B cell (primary cell): ENCODE data around the gene MAP1B. TPM values are rescaled to one million over a fixed set of nuclear protein-coding genes. Genes with fewer than 3 reads are reported as not detected.
"Not testable (repeated sequence)": the region's sequence is repeated elsewhere in the genome, so short reads cannot be mapped to it uniquely, and the experiment has no call there.

ENCODE experiments used
- ATAC-seq: fragments of 200-7000 bp; cut with Tn5 transposase; one replicate; pipeline ENCODE4 v1.10.0; 2021; ENCODE audit warnings: low read depth, mild to moderate bottlenecking, moderate number of reproducible peaks, moderate library complexity
- CTCF ChIA-PET: fragments of 350-600 bp; sonication (Branson Sonifier 250); formaldehyde crosslinking; loops from one replicate; lab custom pipeline; 2021; ENCODE audit warnings: antibody characterized with exemption, inconsistent platforms; lab: Charles Lee
- POLR2A ChIA-PET: fragments of 350-600 bp; sonication (Branson Sonifier 250); formaldehyde crosslinking; loops from one replicate; lab custom pipeline; 2021; ENCODE audit warnings: antibody characterized with exemption; lab: Charles Lee
- DNase-seq: peaks from one replicate; pipeline ENCODE4 v3.0.0; 2013
- H2AFZ ChIP-seq: 2 replicates; pipeline ENCODE4 v1.6.1; 2012; ENCODE audit warnings: mild to moderate bottlenecking, low read depth, low read length; ENCODE audit not compliant: insufficient read depth, poor library complexity, severe bottlenecking
- H3K27ac ChIP-seq, 2 donors: 1 replicate in 1 of 2; 2 replicates in 1 of 2; pipeline ENCODE4 v1.5.1; 2012 to 2013; ENCODE audit warnings: low read length in 2 of 2, mild to moderate bottlenecking in 2 of 2, moderate library complexity in 1 of 2
- H3K27me3 ChIP-seq, 4 experiments: fragments of 200-600 bp in 1 of 4; sonication (generic) in 1 of 4; replicated peaks in 1 of 4; 1 replicate in 2 of 4; 2 replicates in 2 of 4; pipeline versions ENCODE4 v1.6.1 to v1.7.0; 2013 to 2016; ENCODE audit warnings: low read length in 3 of 4, mild to moderate bottlenecking in 2 of 4, mixed read lengths in 1 of 4, moderate library complexity in 1 of 4; ENCODE audit not compliant: insufficient read depth in 4 of 4, control insufficient read depth in 3 of 4; ENCODE audit errors: control extremely low read depth in 1 of 4
- H3K36me3 ChIP-seq, 2 experiments: replicated peaks in 1 of 2; 1 replicate in 1 of 2; 2 replicates in 1 of 2; pipeline versions ENCODE4 v1.6.1 to v1.7.1; 2013; ENCODE audit warnings: low read length in 1 of 2; ENCODE audit not compliant: insufficient read depth in 2 of 2, control insufficient read depth in 1 of 2; ENCODE audit errors: control extremely low read depth in 1 of 2, extremely low read depth in 1 of 2
- H3K4me1 ChIP-seq, 2 donors: fragments of 200-600 bp in 1 of 2; sonication (generic) in 1 of 2; 1 replicate in 1 of 2; 2 replicates in 1 of 2; pipeline versions ENCODE4 v1.5.1 to v1.6.1; 2013 to 2017; ENCODE audit warnings: low read length in 2 of 2; ENCODE audit not compliant: control insufficient read depth in 2 of 2, insufficient read depth in 2 of 2
- H3K4me2 ChIP-seq: replicated peaks from 2 replicates; pipeline ENCODE3; 2012; ENCODE audit warnings: mild to moderate bottlenecking, low read depth, low read length; ENCODE audit not compliant: poor library complexity, severe bottlenecking
- H3K4me3 ChIP-seq, 5 experiments: fragments of 200-600 bp in 1 of 5; sonication (generic) in 1 of 5; 1 replicate in 3 of 5; 2 replicates in 2 of 5; pipeline versions ENCODE4 v1.5.1 to v1.7.0; 2011 to 2016; ENCODE audit warnings: low read length in 4 of 5, mild to moderate bottlenecking in 4 of 5, low read depth in 2 of 5, control low read depth in 1 of 5, moderate library complexity in 1 of 5; ENCODE audit not compliant: insufficient read depth in 1 of 5; ENCODE audit errors: control extremely low read depth in 1 of 5, extremely low read depth in 1 of 5
- H3K79me2 ChIP-seq: fragments of 200-600 bp; sonication (generic); one replicate; pipeline ENCODE4 v1.6.0; 2016; ENCODE audit warnings: low read length; ENCODE audit not compliant: control insufficient read depth, insufficient read depth
- H3K9ac ChIP-seq: fragments of 200-600 bp; sonication (generic); 2 replicates; pipeline ENCODE4 v1.6.1; 2017; ENCODE audit warnings: mild to moderate bottlenecking, low read length, moderate library complexity
- H3K9me3 ChIP-seq, 3 donors: one replicate each; pipeline versions ENCODE4 v1.6.1 to v1.7.1; 2013; ENCODE audit warnings: low read length in 2 of 3; ENCODE audit not compliant: control insufficient read depth in 2 of 3, insufficient read depth in 1 of 3; ENCODE audit errors: control extremely low read depth in 1 of 3
- H4K20me1 ChIP-seq: 2 replicates; pipeline ENCODE4 v1.6.0; 2012; ENCODE audit warnings: mild to moderate bottlenecking, low read length; ENCODE audit not compliant: insufficient read depth, control insufficient read depth, poor library complexity, severe bottlenecking
- H3K27ac Mint-ChIP-seq: one replicate; pipeline ENCODE4 v1.8.0; 2021; ENCODE audit warnings: mixed read lengths
- H3K27me3 Mint-ChIP-seq: one replicate; pipeline ENCODE4 v1.8.0; 2021; ENCODE audit warnings: mixed read lengths
- H3K4me1 Mint-ChIP-seq: one replicate; pipeline ENCODE4 v1.8.0; 2021; ENCODE audit warnings: mixed read lengths
- H3K4me3 Mint-ChIP-seq: one replicate; pipeline ENCODE4 v1.8.0; 2021; ENCODE audit warnings: mixed read lengths
- H3K9me3 Mint-ChIP-seq: one replicate; pipeline ENCODE4 v1.8.0; 2022; ENCODE audit warnings: mixed read lengths; ENCODE audit not compliant: insufficient read depth
- EZH2 ChIP-seq: IDR thresholded peaks from 2 replicates; pipeline ENCODE4 v1.6.1; 2012; ENCODE audit warnings: borderline replicate concordance, low read depth, mild to moderate bottlenecking, moderate library complexity, low read length; ENCODE audit not compliant: insufficient read depth, poor library complexity, severe bottlenecking
- WGBS: methylation state at CpG from one replicate; pipeline ENCODE4 v1.1.5; 2013; ENCODE audit warnings: missing lambda C conversion rate; ENCODE audit not compliant: insufficient coverage; 5-methylcytosine and 5-hydroxymethylcytosine counted together
- intact Hi-C: fragments of 100-400 bp; cut with micrococcal nuclease; formaldehyde crosslinking; loops from one replicate; pipeline ENCODE4 v1.10.0; 2022
- polyA plus RNA-seq: library from polyadenylated mRNA; depleted of rRNA; stranded (reverse); fragments of >200 nt; gene quantifications from 2 replicates; pipeline ENCODE4 v1.2.3, GENCODE V29; 2012
- total RNA-seq, 2 donors: library from RNA; stranded (reverse); fragments of 120-200 nt in 1 of 2; gene quantifications; 1 replicate in 1 of 2; 2 replicates in 1 of 2; pipeline versions ENCODE4 v1.2.3 to v1.2.4, GENCODE V29; 2013 to 2022
- TF ChIP-seq, protein P1 (sequence below): fragments of 200-600 bp; IDR thresholded peaks from one replicate; pipeline ENCODE4 v1.8.0; 2022; ENCODE audit warnings: antibody characterized with exemption, mild to moderate bottlenecking

MAP1B gene
- total and polyA plus RNA-seq, 2 donors (not counting 1 experiment from before 2014, with no cell fraction given): 0.15 TPM; not detected in 1

DNA sequence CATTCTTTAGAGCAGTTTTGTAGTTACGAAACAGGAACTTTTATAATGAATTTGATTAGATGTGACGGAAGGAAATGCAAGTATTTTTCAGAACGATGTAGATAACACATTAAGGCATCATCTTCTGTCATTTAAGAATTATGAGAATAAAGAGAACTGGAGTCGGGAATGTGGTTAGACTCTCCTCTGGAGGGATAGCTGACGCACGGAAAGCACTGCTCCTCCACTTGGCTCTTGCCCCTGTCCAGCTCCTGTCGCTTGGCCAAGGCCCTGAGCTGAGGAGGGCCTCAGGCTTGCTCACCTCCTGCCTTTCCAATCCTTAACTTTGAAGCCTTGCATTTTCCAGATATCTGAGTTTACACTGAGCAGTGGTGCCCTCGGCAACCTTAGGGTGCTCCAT, 60.5 kb downstream of the MAP1B start:
- TF ChIP-seq, protein P1, sequence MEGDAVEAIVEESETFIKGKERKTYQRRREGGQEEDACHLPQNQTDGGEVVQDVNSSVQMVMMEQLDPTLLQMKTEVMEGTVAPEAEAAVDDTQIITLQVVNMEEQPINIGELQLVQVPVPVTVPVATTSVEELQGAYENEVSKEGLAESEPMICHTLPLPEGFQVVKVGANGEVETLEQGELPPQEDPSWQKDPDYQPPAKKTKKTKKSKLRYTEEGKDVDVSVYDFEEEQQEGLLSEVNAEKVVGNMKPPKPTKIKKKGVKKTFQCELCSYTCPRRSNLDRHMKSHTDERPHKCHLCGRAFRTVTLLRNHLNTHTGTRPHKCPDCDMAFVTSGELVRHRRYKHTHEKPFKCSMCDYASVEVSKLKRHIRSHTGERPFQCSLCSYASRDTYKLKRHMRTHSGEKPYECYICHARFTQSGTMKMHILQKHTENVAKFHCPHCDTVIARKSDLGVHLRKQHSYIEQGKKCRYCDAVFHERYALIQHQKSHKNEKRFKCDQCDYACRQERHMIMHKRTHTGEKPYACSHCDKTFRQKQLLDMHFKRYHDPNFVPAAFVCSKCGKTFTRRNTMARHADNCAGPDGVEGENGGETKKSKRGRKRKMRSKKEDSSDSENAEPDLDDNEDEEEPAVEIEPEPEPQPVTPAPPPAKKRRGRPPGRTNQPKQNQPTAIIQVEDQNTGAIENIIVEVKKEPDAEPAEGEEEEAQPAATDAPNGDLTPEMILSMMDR: no peak
- TF ChIP-seq EZH2: no peak

DNA sequence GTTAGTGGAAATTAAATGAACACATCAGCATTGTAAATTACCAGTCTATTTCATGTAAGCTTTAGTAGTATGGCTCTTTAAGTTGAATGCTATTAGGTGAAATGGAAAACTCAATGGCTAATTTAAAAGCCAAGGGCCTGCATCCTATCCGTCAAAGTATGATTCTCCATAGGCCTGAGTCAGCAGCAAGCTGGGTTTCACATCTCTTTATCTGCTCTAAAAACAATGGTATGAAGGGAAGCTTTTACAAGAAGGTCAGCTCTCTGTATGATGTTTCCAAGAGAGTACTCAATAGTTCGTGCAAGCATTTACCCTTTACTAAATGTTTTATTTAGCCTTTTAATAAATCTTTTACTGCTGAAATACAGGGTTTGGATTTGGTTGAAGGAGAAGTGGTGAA, 62.8 kb downstream of the MAP1B start:
- WGBS: 100% methylated on average over 1 of the region's 2 CpGs
- H3K9me3 Mint-ChIP-seq: no peaks in the 10 kb centered on the region
- H3K27me3 ChIP-seq: peaks cover 0 to 3% (median 3%) of the 10 kb centered on the region in 4 experiments
- no peak overlapping the region for H3K9ac ChIP-seq
- no peaks in the 10 kb centered on the region for H4K20me1 ChIP-seq
- H3K27ac ChIP-seq: no peak overlapping the region
- H3K4me3 ChIP-seq: no peak overlapping the region
- peaks cover 4% of the 10 kb centered on the region for H3K4me1 Mint-ChIP-seq
- H2AFZ ChIP-seq: no peak overlapping the region
- DNase-seq: no peak
- no peak for TF ChIP-seq EZH2
- TF ChIP-seq, protein P1: no peak
- POLR2A ChIA-PET: no interaction called here
- no peak for ATAC-seq
- H3K36me3 ChIP-seq: no peaks in the 10 kb centered on the region
- intact Hi-C loops: no loop called here
- H3K4me1 ChIP-seq: no peaks in the 10 kb centered on the region
- no peak overlapping the region for H3K27ac Mint-ChIP-seq
- no peak overlapping the region for H3K4me3 Mint-ChIP-seq
- peaks cover 34% of the 10 kb centered on the region for H3K27me3 Mint-ChIP-seq
- no peaks in the 10 kb centered on the region for H3K79me2 ChIP-seq
- H3K9me3 ChIP-seq: no peaks in the 10 kb centered on the region
- H3K4me2 ChIP-seq: no peak overlapping the region
- CTCF ChIA-PET: no interaction called here

More for the DNA sequence above, 60.5 kb downstream of the MAP1B start:
- H4K20me1 ChIP-seq: no peaks in the 10 kb centered on the region
- H3K4me1 ChIP-seq: no peaks in the 10 kb centered on the region
- ChIA-PET POLR2A (no interaction called here), CTCF (no interaction called here)
- ATAC-seq (no peak), DNase-seq (no peak)
- no peak overlapping the region for H2AFZ ChIP-seq
- intact Hi-C loops: no loop called here
- no peak overlapping the region for H3K9ac ChIP-seq
- no peak overlapping the region for H3K27ac ChIP-seq
- no peaks in the 10 kb centered on the region for H3K79me2 ChIP-seq
- no peaks in the 10 kb centered on the region for H3K9me3 ChIP-seq
- H3K36me3 ChIP-seq: no peaks in the 10 kb centered on the region
- no peak overlapping the region for H3K27ac Mint-ChIP-seq
- H3K27me3 ChIP-seq: peaks cover 0 to 3% (median 3%) of the 10 kb centered on the region in 4 experiments
- H3K27me3 Mint-ChIP-seq: peaks cover 38% of the 10 kb centered on the region
- H3K4me2 ChIP-seq: no peak overlapping the region
- H3K4me3 Mint-ChIP-seq: no peak overlapping the region
- H3K4me1 Mint-ChIP-seq: peaks cover 4% of the 10 kb centered on the region
- WGBS: 88% methylated on average over 4 of the region's 8 CpGs
- no peak overlapping the region for H3K4me3 ChIP-seq
- H3K9me3 Mint-ChIP-seq: no peaks in the 10 kb centered on the region

- CTCF ChIA-PET, H3K4me2 ChIP-seq, H3K4me3 ChIP-seq, H3K9me3 ChIP-seq, H4K20me1 ChIP-seq, H3K4me3 Mint-ChIP-seq, intact Hi-C loops, H3K9ac ChIP-seq, H3K4me1 Mint-ChIP-seq, H3K9me3 Mint-ChIP-seq, H3K27ac Mint-ChIP-seq, H3K27ac ChIP-seq, H3K79me2 ChIP-seq, H3K36me3 ChIP-seq, POLR2A ChIA-PET, H2AFZ ChIP-seq, ATAC-seq, DNase-seq, H3K27me3 ChIP-seq, H3K4me1 ChIP-seq: not testable (repeated sequence)
- WGBS: 89% methylated on average over 2 of the region's 3 CpGs
- peaks cover 27% of the 10 kb centered on the region for H3K27me3 Mint-ChIP-seq
These were observed 63.9 kb downstream of the MAP1B start for GRCh38 chr5:72171181-72171580.
